Epithelial cell of prostate (primary cell): ENCODE measurements around the gene CENPF.
"Not testable (repeated sequence)": the region's sequence is repeated elsewhere in the genome, so short reads cannot be mapped to it uniquely, and the experiment has no call there.

Experiments
- DNase-seq: peaks from one replicate; pipeline ENCODE4 v3.0.0-alpha.2; 2011; ENCODE audit warnings: low read depth, low spot score
- H3K27ac ChIP-seq: fragments of 450-650 bp; 2 replicates; pipeline ENCODE4 v1.5.1; 2017; ENCODE audit warnings: mild to moderate bottlenecking

The CENPF gene

GRCh38 chr1:214582289-214582891, 20.6 kb upstream of the CENPF start:
- H3K27ac ChIP-seq = peak overlapping the region; percentile 55

GRCh38 chr1:214583113-214583512, 19.9 kb upstream of the CENPF start:
- DNase-seq = no peak
- peak overlapping the region; percentile 55 for H3K27ac ChIP-seq

More at GRCh38 chr1:214582289-214582891, 20.6 kb upstream of the CENPF start:
- no peak for DNase-seq

GRCh38 chr1:214583824-214584554, 19.0 kb upstream of the CENPF start:
- no peak for DNase-seq
- H3K27ac ChIP-seq = peak overlapping the region; percentile 28

GRCh38 chr1:214584805-214585766, 17.9 kb upstream of the CENPF start:
- H3K27ac ChIP-seq = peak overlapping the region; percentile 28
- DNase-seq = no peak

GRCh38 chr1:214586621-214587020, 16.4 kb upstream of the CENPF start:
- DNase-seq = no peak
- no peak overlapping the region for H3K27ac ChIP-seq

- H3K27ac ChIP-seq = no peak overlapping the region
- no peak for DNase-seq
Measured at GRCh38 chr1:214587165-214587564, 15.8 kb upstream of the CENPF start.

GRCh38 chr1:214588963-214589597, 13.9 kb upstream of the CENPF start:
- DNase-seq = no peak
- no peak overlapping the region for H3K27ac ChIP-seq

GRCh38 chr1:214590696-214591095, 12.3 kb upstream of the CENPF start:
- no peak for DNase-seq
- H3K27ac ChIP-seq = no peak overlapping the region

GRCh38 chr1:214591918-214592317, 11.1 kb upstream of the CENPF start:
- H3K27ac ChIP-seq, DNase-seq: not testable (repeated sequence)

GRCh38 chr1:214593158-214593557, 9.8 kb upstream of the CENPF start:
- DNase-seq = no peak
- H3K27ac ChIP-seq = no peak overlapping the region

- DNase-seq = no peak
- H3K27ac ChIP-seq = no peak overlapping the region
Measured at GRCh38 chr1:214603819-214604252, 841 bp downstream of the CENPF start.

GRCh38 chr1:214604523-214604922, 1.5 kb downstream of the CENPF start:
- no peak for DNase-seq
- no peak overlapping the region for H3K27ac ChIP-seq

- not testable (repeated sequence) for H3K27ac ChIP-seq
Measured at GRCh38 chr1:214605484-214605883, 2.5 kb downstream of the CENPF start.

GRCh38 chr1:214605933-214606925, 3.2 kb downstream of the CENPF start:
- H3K27ac ChIP-seq, DNase-seq: not testable (repeated sequence)

More at GRCh38 chr1:214605484-214605883, 2.5 kb downstream of the CENPF start:
- DNase-seq = not testable (repeated sequence)

GRCh38 chr1:214607492-214608215, 4.7 kb downstream of the CENPF start:
- H3K27ac ChIP-seq, DNase-seq: not testable (repeated sequence)

- H3K27ac ChIP-seq, DNase-seq: not testable (repeated sequence)
Measured at GRCh38 chr1:214608216-214608783, 5.3 kb downstream of the CENPF start.

- H3K27ac ChIP-seq = not testable (repeated sequence)
Measured at GRCh38 chr1:214608817-214609216, 5.8 kb downstream of the CENPF start.

GRCh38 chr1:214609692-214610091, 6.7 kb downstream of the CENPF start:
- H3K27ac ChIP-seq = no peak overlapping the region
- DNase-seq = no peak

More at GRCh38 chr1:214608817-214609216, 5.8 kb downstream of the CENPF start:
- not testable (repeated sequence) for DNase-seq
